Neutrophil (primary cell): ENCODE data around the gene GLB1L.

Source experiments
- H3K27ac ChIP-seq: fragments of 200-600 bp; sonication (generic); 2 replicates; pipeline ENCODE4 v1.5.1; 2016; ENCODE audit warnings: mild to moderate bottlenecking, moderate library complexity
- H3K27me3 ChIP-seq: fragments of 200-600 bp; sonication (generic); 2 replicates; pipeline ENCODE4 v1.6.0; 2016; ENCODE audit warnings: mild to moderate bottlenecking
- H3K36me3 ChIP-seq: fragments of 200-600 bp; sonication (generic); 2 replicates; pipeline ENCODE4 v1.5.1; 2017
- H3K4me1 ChIP-seq, 2 experiments: fragments of 200-600 bp in 1 of 2; sonication (generic) in 1 of 2; 1 replicate in 1 of 2; 2 replicates in 1 of 2; pipeline versions ENCODE4 v1.5.1 to v1.6.1; 2013 to 2016; ENCODE audit warnings: low read depth in 1 of 2, low read length in 1 of 2, mild to moderate bottlenecking in 1 of 2, moderate library complexity in 1 of 2; ENCODE audit not compliant: control insufficient read depth in 1 of 2, insufficient read depth in 1 of 2
- H3K4me3 ChIP-seq, 2 experiments: fragments of 200-600 bp in 1 of 2; sonication (generic) in 1 of 2; 1 replicate in 1 of 2; 2 replicates in 1 of 2; pipeline ENCODE4 v1.5.1; 2013 to 2016; ENCODE audit warnings: low read depth in 1 of 2, low read length in 1 of 2, mild to moderate bottlenecking in 1 of 2, moderate library complexity in 1 of 2
- H3K9me3 ChIP-seq: fragments of 200-600 bp; sonication (generic); 2 replicates; pipeline ENCODE4 v1.5.1; 2016
- CTCF ChIP-seq: fragments of 200-600 bp; sonication (generic); IDR thresholded peaks from 2 replicates; pipeline ENCODE4 v1.5.1; 2016; ENCODE audit warnings: antibody characterized with exemption

The GLB1L gene

GRCh38 chr2:219186754-219187456 is 58.3 kb downstream of the GLB1L start:
- no peak for TF ChIP-seq CTCF
- Histone ChIP-seq H3K9me3 (no peaks in the 10 kb centered on the region), H3K4me1 (peaks cover 19% of the 10 kb centered on the region in 2 experiments), H3K27me3 (no peaks in the 10 kb centered on the region), H3K4me3 (no peak overlapping the region), H3K36me3 (peaks cover 48% of the 10 kb centered on the region), H3K27ac (no peak overlapping the region)
